DMS53 treated with DMSO at 0.1 percent for 48 hours (cell line): ENCODE data around the gene PAM16.
"Not testable (repeated sequence)": the region's sequence is repeated elsewhere in the genome, so short reads cannot be mapped to it uniquely, and the experiment has no call there.

Experiments
- DNase-seq: peaks from one replicate; lab custom pipeline; 2025; ENCODE audit not compliant: unreplicated experiment; lab: John Stamatoyannopoulos, UW

Gene PAM16

GRCh38 chr16:4336701-4337539, 14.2 kb downstream of the PAM16 start:
- DNase-seq = no peak

- DNase-seq = no peak
These were observed 16.2 kb downstream of the PAM16 start for GRCh38 chr16:4334724-4335495.

DNA sequence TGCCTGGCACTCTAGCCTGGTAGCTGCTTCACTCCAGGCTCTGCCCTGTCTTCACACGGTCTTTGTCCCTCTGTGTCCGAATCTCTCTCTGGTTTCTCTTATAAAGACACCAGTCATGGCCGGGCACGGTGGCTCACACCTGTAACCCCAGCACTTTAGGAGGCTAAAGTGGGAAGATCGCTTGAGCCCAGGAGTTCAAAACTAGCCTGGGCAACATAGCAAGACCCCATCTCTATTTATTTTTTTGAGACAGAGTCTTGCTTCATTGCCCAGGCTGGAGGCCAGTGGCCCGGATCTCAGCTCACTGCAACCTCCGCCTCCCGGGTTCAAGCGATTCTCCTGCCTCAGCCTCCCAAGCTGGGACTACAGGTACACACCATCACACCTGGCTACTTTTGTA, 17.4 kb downstream of the PAM16 start:
- not testable (repeated sequence) for DNase-seq

DNA sequence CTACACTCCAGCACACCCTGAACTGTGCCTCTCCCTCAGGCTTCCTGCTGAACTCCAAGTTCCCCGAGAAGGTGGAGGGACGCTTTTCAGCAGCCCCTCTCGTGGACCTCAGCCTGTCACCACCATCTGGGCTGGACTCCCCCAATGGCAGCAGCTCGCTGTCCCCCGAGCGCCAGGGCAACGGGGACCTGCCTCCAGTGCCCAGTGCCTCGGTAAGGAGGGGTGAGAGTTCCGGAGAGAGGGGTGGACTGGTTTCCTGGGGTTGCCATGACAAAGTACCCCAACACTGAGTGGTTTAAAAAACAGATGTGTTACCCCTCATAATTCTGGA, 17.8 kb downstream of the PAM16 start:
- DNase-seq = no peak

- no peak for DNase-seq
These were observed 18.4 kb downstream of the PAM16 start for GRCh38 chr16:4332623-4333307.

- DNase-seq = no peak
These were observed 19.0 kb downstream of the PAM16 start for GRCh38 chr16:4332083-4332482.

- DNase-seq = no peak
These were observed 20.7 kb downstream of the PAM16 start for GRCh38 chr16:4330277-4330874.

GRCh38 chr16:4328782-4329775, 22.0 kb downstream of the PAM16 start:
- DNase-seq = peak; percentile 30

GRCh38 chr16:4328046-4328781, 22.9 kb downstream of the PAM16 start:
- peak; percentile 5 for DNase-seq

GRCh38 chr16:4327386-4328045, 23.6 kb downstream of the PAM16 start:
- no peak for DNase-seq

- no peak for DNase-seq
These were observed 25.8 kb downstream of the PAM16 start for GRCh38 chr16:4325253-4325758.

GRCh38 chr16:4324492-4325252, 26.4 kb downstream of the PAM16 start:
- DNase-seq = no peak

DNA sequence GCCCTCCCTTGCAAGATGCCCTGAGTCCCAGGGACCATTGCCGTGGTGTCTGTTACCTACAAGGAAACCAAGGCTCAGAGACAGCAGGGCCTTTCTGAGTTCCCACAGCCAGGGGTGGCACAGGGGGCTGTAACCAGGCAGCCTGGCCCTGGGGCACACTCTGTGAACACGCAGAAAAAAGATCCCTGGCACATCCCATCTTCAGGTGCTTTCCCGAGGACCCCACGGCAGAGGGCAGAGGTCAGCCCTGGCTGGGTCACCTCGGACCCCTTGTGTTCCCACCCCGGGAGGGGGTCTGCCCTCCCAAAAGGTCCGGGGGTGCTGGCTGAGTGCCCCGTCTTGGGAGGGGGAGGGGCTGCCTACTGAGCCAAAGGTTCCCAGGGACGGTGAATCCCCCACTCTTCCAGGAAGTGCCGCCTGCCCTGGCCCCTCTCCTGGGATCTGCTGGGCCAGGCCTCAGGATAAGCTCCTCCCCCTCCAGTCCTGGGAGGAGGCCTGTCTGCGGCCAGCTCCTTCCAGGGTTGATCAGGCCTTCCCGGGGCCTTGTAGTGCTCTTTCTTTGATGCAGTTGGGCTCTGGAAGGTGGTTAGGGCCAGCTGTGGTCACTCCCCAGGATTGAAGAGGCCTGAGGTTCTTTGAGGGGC, 27.2 kb downstream of the PAM16 start:
- DNase-seq = no peak

- DNase-seq = no peak
These were observed 27.9 kb downstream of the PAM16 start for GRCh38 chr16:4323071-4323844.

GRCh38 chr16:4322121-4323052, 28.7 kb downstream of the PAM16 start:
- no peak for DNase-seq
